K562 (cell line): ENCODE results near the gene ATP5F1A. TPM values are rescaled to one million over a fixed set of nuclear protein-coding genes. Genes with fewer than 3 reads are reported as not detected.

Experiments
- CCAR2 ChIP-seq: fragments of 200-400 bp; formaldehyde crosslinking; IDR thresholded peaks from 2 replicates; pipeline ENCODE4 v1.6.1; 2017; ENCODE audit warnings: mild to moderate bottlenecking, low read depth, low read length
- E2F3 ChIP-seq: fragments of 250-450 bp; sonication (Bioruptor Pico); IDR thresholded peaks from 2 replicates; pipeline ENCODE4 v1.4.0; 2020; ENCODE audit warnings: mild to moderate bottlenecking
- GTF2F1 ChIP-seq: IDR thresholded peaks from 2 replicates; pipeline ENCODE4 v1.6.1; 2011; ENCODE audit warnings: low read depth, low read length, improper control_type of control experiment
- HDAC1 ChIP-seq, 2 experiments: fragments of 450-650 bp; IDR thresholded peaks; 2 replicates each; pipeline ENCODE4 v1.6.1; 2016 to 2017; ENCODE audit warnings: inconsistent platforms in 1 of 2, mild to moderate bottlenecking in 1 of 2, moderate library complexity in 1 of 2
- ILF3 ChIP-seq: fragments of 450-650 bp; IDR thresholded peaks from 2 replicates; pipeline ENCODE4 v1.6.1; 2018; ENCODE audit warnings: antibody characterized with exemption, mild to moderate bottlenecking, moderate library complexity, borderline replicate concordance
- NFATC3 ChIP-seq: fragments of 450-650 bp; IDR thresholded peaks from 2 replicates; pipeline ENCODE4 v1.6.1; 2017; ENCODE audit warnings: mild to moderate bottlenecking
- NR2C2 ChIP-seq, 2 experiments: fragments of 200-800 bp in 1 of 2; sonication (Bioruptor generic) in 1 of 2; sonication (generic) in 1 of 2; formaldehyde crosslinking in 1 of 2; IDR thresholded peaks; 2 replicates each; pipeline versions ENCODE4 v1.6.1 to v1.8.0; 2016 to 2022; ENCODE audit warnings: mild to moderate bottlenecking in 1 of 2, missing compliant biosample characterization in 1 of 2, missing genetic modification characterization in 1 of 2, missing genetic modification reagents in 1 of 2
- RBBP5 ChIP-seq: fragments of 200-600 bp; sonication (generic); IDR thresholded peaks from 2 replicates; pipeline ENCODE4 v1.6.1; 2012; ENCODE audit warnings: borderline replicate concordance, mild to moderate bottlenecking, low read length, control low read depth, inconsistent platforms; ENCODE audit not compliant: insufficient read depth, poor library complexity, severe bottlenecking
- ZNF282 ChIP-seq: sonication (generic); formaldehyde crosslinking; IDR thresholded peaks from 2 replicates; pipeline ENCODE4 v1.8.1; 2023; ENCODE audit warnings: missing genetic modification reagents
- ZNF584 ChIP-seq: fragments of 200-800 bp; sonication (Bioruptor generic); IDR thresholded peaks from 2 replicates; pipeline ENCODE4 v1.6.1; 2016; ENCODE audit warnings: low read depth, mild to moderate bottlenecking, missing genetic modification characterization, missing compliant biosample characterization
- polyA plus RNA-seq, 8 experiments: library from polyadenylated mRNA; depleted of rRNA in 4 of 8; stranded (reverse) in 5 of 8; unstranded in 3 of 8; fragments of >200 nt; fragmentation: Nextera tagmentation in 2 of 8; fragmentation: Illumina TruSeq in 1 of 8; extraction: Ambion mirVana in 2 of 8; extraction: Trizol in 1 of 8; gene quantifications; 2 replicates each; pipeline versions ENCODE4 v1.2.1 to v1.2.3, GENCODE V29; 2011 to 2014; ENCODE audit warnings: inconsistent platforms in 1 of 8, missing spikeins in 1 of 8
- total RNA-seq, 7 experiments: library from RNA; depleted of rRNA in 6 of 7; stranded (reverse); fragments of >200 nt in 6 of 7; fragmentation: Illumina TruSeq in 2 of 7; extraction: Trizol in 2 of 7; gene quantifications; 2 replicates each; pipeline versions ENCODE4 v1.2.1 to v1.2.3, GENCODE V29; 2011 to 2021; ENCODE audit warnings: low replicate concordance in 1 of 7
- TF ChIP-seq, protein P1 (sequence below), 3 experiments: fragments of 200-800 bp in 1 of 3; fragments of 250-450 bp in 1 of 3; fragments of 450-650 bp in 1 of 3; sonication (Bioruptor Pico) in 1 of 3; sonication (Bioruptor generic) in 1 of 3; formaldehyde crosslinking in 1 of 3; IDR thresholded peaks; 2 replicates each; pipeline versions ENCODE4 v1.6.1 to v1.8.0; 2016 to 2022; ENCODE audit warnings: mild to moderate bottlenecking in 2 of 3, missing genetic modification characterization in 2 of 3, missing compliant biosample characterization in 1 of 3, moderate library complexity in 1 of 3
- TF ChIP-seq, protein P2 (sequence below): sonication (generic); formaldehyde crosslinking; IDR thresholded peaks from 2 replicates; pipeline ENCODE4 v1.9.0; 2022; ENCODE audit warnings: mild to moderate bottlenecking, missing genetic modification reagents
- TF ChIP-seq, protein P3 (sequence below), 2 experiments: IDR thresholded peaks in 1 of 2; conservative IDR thresholded peaks in 1 of 2; 2 replicates each; pipeline ENCODE4 v1.6.1; 2016; ENCODE audit warnings: low read depth in 2 of 2, mild to moderate bottlenecking in 1 of 2, missing compliant biosample characterization in 1 of 2, missing genetic modification characterization in 1 of 2, moderate library complexity in 1 of 2
- TF ChIP-seq, protein P4 (sequence below), 2 experiments: fragments of 450-650 bp; IDR thresholded peaks; 2 replicates each; pipeline ENCODE4 v1.6.1; 2018; ENCODE audit warnings: mild to moderate bottlenecking in 2 of 2, low read depth in 1 of 2; ENCODE audit not compliant: partially characterized antibody in 2 of 2

The ATP5F1A gene
- total and polyA plus RNA-seq, 9 of the 15 experiments (the other 6 are each of a cell fraction or from before 2014, with no cell fraction given), result 377 to 762 (median 490) TPM

DNA sequence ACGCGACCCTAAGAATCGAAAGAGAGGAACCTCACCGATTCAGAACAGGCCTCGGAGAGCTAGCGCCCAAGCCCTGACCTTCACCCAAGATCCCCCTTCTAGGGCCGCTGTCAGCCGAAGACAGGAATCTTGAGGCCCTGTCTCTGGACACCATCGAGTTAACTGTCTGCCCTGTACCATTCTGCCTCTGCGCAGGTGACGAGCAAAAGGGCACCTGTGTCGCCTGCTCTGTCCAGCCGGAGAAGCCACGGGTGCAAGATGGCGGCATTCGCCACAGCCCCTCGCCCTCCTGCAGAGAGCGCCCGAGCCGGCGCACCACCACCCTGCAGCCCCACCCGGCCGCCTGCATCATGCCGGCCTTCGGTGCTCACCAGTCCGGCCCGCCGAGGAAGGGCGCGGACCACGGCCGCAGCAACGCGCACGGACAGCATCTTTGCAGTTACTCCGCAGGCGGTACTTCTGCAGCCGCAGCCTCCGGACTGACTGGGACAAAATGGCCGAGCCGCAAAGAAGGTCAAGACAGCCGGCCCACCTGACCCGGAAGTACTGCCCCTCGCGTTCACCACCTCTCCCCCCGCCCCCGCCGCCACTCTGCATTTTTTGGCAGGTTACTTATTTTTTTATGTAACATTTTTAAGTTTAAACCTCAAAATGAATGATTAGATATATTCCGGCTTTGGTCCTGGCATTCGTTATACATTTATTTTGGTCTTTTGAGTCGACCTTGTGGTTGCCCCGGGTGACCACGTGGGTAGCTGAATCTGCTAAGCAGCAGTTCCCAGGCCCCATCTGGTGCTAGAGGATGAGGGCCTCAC lies at the start of gene ATP5F1A (continued):
- TF ChIP-seq HDAC1 (IDR thresholded peaks at IDR 0.05) (peak in 1 of 2 experiments; percentile 78; a peak in 2 of 4 replicates), NFATC3 (no peak), CCAR2 (no peak), NR2C2 (CRISPR knock-in tag; IDR thresholded peaks at IDR 0.05) (peak; percentile 97), NR2C2 (tag; IDR thresholded peaks at IDR 0.05) (peak; percentile 99), E2F3 (CRISPR knock-in tag) (0 out of 2 replicates have a peak, but pooled peaks have one; percentile 41), RBBP5 (peak; percentile 94), ILF3 (no peak), ZNF584 (peak; percentile 78), ZNF282 (no peak), GTF2F1 (no peak)
- TF ChIP-seq, protein P1, sequence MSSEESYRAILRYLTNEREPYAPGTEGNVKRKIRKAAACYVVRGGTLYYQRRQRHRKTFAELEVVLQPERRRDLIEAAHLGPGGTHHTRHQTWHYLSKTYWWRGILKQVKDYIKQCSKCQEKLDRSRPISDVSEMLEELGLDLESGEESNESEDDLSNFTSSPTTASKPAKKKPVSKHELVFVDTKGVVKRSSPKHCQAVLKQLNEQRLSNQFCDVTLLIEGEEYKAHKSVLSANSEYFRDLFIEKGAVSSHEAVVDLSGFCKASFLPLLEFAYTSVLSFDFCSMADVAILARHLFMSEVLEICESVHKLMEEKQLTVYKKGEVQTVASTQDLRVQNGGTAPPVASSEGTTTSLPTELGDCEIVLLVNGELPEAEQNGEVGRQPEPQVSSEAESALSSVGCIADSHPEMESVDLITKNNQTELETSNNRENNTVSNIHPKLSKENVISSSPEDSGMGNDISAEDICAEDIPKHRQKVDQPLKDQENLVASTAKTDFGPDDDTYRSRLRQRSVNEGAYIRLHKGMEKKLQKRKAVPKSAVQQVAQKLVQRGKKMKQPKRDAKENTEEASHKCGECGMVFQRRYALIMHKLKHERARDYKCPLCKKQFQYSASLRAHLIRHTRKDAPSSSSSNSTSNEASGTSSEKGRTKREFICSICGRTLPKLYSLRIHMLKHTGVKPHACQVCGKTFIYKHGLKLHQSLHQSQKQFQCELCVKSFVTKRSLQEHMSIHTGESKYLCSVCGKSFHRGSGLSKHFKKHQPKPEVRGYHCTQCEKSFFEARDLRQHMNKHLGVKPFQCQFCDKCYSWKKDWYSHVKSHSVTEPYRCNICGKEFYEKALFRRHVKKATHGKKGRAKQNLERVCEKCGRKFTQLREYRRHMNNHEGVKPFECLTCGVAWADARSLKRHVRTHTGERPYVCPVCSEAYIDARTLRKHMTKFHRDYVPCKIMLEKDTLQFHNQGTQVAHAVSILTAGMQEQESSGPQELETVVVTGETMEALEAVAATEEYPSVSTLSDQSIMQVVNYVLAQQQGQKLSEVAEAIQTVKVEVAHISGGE (CRISPR knock-in tag; IDR thresholded peaks at IDR 0.05), result peak in 1 of 3 experiments; percentile 55; a peak in 1 of 6 replicates
- TF ChIP-seq, protein P2, sequence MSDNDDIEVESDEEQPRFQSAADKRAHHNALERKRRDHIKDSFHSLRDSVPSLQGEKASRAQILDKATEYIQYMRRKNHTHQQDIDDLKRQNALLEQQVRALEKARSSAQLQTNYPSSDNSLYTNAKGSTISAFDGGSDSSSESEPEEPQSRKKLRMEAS, result no peak
- TF ChIP-seq, protein P3, sequence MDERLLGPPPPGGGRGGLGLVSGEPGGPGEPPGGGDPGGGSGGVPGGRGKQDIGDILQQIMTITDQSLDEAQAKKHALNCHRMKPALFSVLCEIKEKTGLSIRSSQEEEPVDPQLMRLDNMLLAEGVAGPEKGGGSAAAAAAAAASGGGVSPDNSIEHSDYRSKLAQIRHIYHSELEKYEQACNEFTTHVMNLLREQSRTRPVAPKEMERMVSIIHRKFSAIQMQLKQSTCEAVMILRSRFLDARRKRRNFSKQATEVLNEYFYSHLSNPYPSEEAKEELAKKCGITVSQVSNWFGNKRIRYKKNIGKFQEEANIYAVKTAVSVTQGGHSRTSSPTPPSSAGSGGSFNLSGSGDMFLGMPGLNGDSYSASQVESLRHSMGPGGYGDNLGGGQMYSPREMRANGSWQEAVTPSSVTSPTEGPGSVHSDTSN (CRISPR knock-in tag; IDR thresholded peaks at IDR 0.05; ENCODE audit: low read depth), result no peak
- TF ChIP-seq, protein P3 (tag; conservative IDR thresholded peaks at IDR 0.05; ENCODE audit: low read depth), result no peak
- TF ChIP-seq, protein P4, sequence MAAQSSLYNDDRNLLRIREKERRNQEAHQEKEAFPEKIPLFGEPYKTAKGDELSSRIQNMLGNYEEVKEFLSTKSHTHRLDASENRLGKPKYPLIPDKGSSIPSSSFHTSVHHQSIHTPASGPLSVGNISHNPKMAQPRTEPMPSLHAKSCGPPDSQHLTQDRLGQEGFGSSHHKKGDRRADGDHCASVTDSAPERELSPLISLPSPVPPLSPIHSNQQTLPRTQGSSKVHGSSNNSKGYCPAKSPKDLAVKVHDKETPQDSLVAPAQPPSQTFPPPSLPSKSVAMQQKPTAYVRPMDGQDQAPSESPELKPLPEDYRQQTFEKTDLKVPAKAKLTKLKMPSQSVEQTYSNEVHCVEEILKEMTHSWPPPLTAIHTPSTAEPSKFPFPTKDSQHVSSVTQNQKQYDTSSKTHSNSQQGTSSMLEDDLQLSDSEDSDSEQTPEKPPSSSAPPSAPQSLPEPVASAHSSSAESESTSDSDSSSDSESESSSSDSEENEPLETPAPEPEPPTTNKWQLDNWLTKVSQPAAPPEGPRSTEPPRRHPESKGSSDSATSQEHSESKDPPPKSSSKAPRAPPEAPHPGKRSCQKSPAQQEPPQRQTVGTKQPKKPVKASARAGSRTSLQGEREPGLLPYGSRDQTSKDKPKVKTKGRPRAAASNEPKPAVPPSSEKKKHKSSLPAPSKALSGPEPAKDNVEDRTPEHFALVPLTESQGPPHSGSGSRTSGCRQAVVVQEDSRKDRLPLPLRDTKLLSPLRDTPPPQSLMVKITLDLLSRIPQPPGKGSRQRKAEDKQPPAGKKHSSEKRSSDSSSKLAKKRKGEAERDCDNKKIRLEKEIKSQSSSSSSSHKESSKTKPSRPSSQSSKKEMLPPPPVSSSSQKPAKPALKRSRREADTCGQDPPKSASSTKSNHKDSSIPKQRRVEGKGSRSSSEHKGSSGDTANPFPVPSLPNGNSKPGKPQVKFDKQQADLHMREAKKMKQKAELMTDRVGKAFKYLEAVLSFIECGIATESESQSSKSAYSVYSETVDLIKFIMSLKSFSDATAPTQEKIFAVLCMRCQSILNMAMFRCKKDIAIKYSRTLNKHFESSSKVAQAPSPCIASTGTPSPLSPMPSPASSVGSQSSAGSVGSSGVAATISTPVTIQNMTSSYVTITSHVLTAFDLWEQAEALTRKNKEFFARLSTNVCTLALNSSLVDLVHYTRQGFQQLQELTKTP (IDR thresholded peaks at IDR 0.05; ENCODE audit: low read depth in 1 of 2, partially characterized antibody in 2 of 2), result no peak
